HCT116 (cell line): ENCODE measurements around the gene HSPA12A. TPM values are rescaled to one million over a fixed set of nuclear protein-coding genes. Genes with fewer than 3 reads are reported as not detected.

Source experiments
- ATAC-seq: fragments of 200-7000 bp; cut with Tn5 transposase; 2 replicates; pipeline ENCODE4 v1.9.1; 2020; ENCODE audit warnings: mild to moderate bottlenecking, moderate library complexity
- BruUV-seq: library from RNA; stranded (reverse); fragments of 400-500 nt; replicated peaks from 2 replicates; lab custom pipeline; 2021; lab: Mats Ljungman, UMichigan
- CTCF ChIA-PET: fragments of 300-600 bp; sonication (Branson Sonifier 250); formaldehyde crosslinking; loops from one replicate; lab custom pipeline; 2021; ENCODE audit warnings: antibody characterized with exemption; lab: Charles Lee
- POLR2A ChIA-PET: fragments of 300-600, 350-600 bp; sonication (Branson Sonifier 250); formaldehyde crosslinking; loops from one replicate; lab custom pipeline; 2021; ENCODE audit warnings: antibody characterized with exemption; lab: Charles Lee
- RAD21 ChIA-PET, 2 experiments: fragments of 300-600 bp; sonication (Branson Sonifier 250); formaldehyde crosslinking; loops; one replicate each; lab custom pipeline; 2023; ENCODE audit warnings: low total read pairs in 2 of 2; ENCODE audit not compliant: uncharacterized antibody in 2 of 2, unreplicated experiment in 2 of 2, low non-redundant PET in 1 of 2; lab: Charles Lee
- DNase-seq: peaks from one replicate; pipeline ENCODE4 v3.0.0-alpha.2; 2010; ENCODE audit warnings: low read depth, low spot score
- H2AFZ ChIP-seq: fragments of 200-600 bp; shearing (Covaris generic), sonication (generic); 2 replicates; pipeline ENCODE4 v1.6.1; 2017; ENCODE audit warnings: low read depth, mixed run types, mixed read lengths, antibody characterized with exemption, low read length; ENCODE audit not compliant: poor library complexity, severe bottlenecking
- H3K27ac ChIP-seq: 2 replicates; pipeline ENCODE4 v1.5.1; 2012; ENCODE audit warnings: low read depth, low read length
- H3K27me3 ChIP-seq: fragments of 200-600 bp; sonication (generic); 2 replicates; pipeline ENCODE4 v1.6.1; 2016; ENCODE audit warnings: mixed run types, low read length, mixed read lengths; ENCODE audit not compliant: insufficient read depth
- H3K36me3 ChIP-seq, 2 experiments: fragments of 200-500 bp in 1 of 2; fragments of 200-600 bp in 1 of 2; sonication (Bioruptor generic) in 1 of 2; sonication (generic) in 1 of 2; 2 replicates each; pipeline versions ENCODE4 v1.5.1 to v1.6.1; 2014 to 2016; ENCODE audit warnings: low read length in 2 of 2, inconsistent platforms in 1 of 2, mixed read lengths in 1 of 2, mixed run types in 1 of 2; ENCODE audit not compliant: insufficient read depth in 2 of 2, control insufficient read depth in 1 of 2
- H3K4me1 ChIP-seq, 2 experiments: fragments of 200-600 bp in 1 of 2; sonication (generic) in 1 of 2; 2 replicates each; pipeline versions ENCODE4 v1.5.1 to v1.6.1; 2012 to 2017; ENCODE audit warnings: low read length in 2 of 2, inconsistent platforms in 1 of 2, mild to moderate bottlenecking in 1 of 2, mixed read lengths in 1 of 2, mixed run types in 1 of 2, moderate library complexity in 1 of 2; ENCODE audit not compliant: insufficient read depth in 2 of 2, control insufficient read depth in 1 of 2
- H3K4me2 ChIP-seq: fragments of 200-600 bp; sonication (generic); 2 replicates; pipeline ENCODE4 v1.6.1; 2017; ENCODE audit warnings: mixed run types, low read length, mixed read lengths
- H3K4me3 ChIP-seq, 2 experiments: fragments of 200-600 bp in 1 of 2; sonication (generic) in 1 of 2; replicated peaks in 1 of 2; 2 replicates each; pipeline ENCODE4 v1.5.1; 2011 to 2016; ENCODE audit warnings: low read length in 2 of 2, control low read depth in 1 of 2, low read depth in 1 of 2, mild to moderate bottlenecking in 1 of 2, mixed read lengths in 1 of 2, mixed run types in 1 of 2
- H3K79me2 ChIP-seq: fragments of 200-600 bp; sonication (generic); 2 replicates; pipeline ENCODE4 v1.6.1; 2017; ENCODE audit warnings: mild to moderate bottlenecking, mixed run types, low read length, moderate library complexity, mixed read lengths; ENCODE audit not compliant: insufficient read depth
- H3K9ac ChIP-seq: fragments of 200-600 bp; sonication (generic); 2 replicates; pipeline ENCODE4 v1.6.1; 2016; ENCODE audit warnings: low read length, mixed read lengths
- H3K9me2 ChIP-seq: fragments of 200-600 bp; sonication (generic), shearing (Covaris generic); 2 replicates; pipeline ENCODE4 v1.6.1; 2017; ENCODE audit warnings: mixed run types, mild to moderate bottlenecking, moderate library complexity; ENCODE audit not compliant: insufficient read depth
- H3K9me3 ChIP-seq, 2 experiments: fragments of 200-500 bp in 1 of 2; fragments of 200-600 bp in 1 of 2; sonication (Bioruptor generic) in 1 of 2; sonication (generic) in 1 of 2; 2 replicates each; pipeline ENCODE4 v1.6.1; 2014 to 2017; ENCODE audit warnings: low read length in 2 of 2, mixed read lengths in 2 of 2, inconsistent platforms in 1 of 2, low read depth in 1 of 2, mild to moderate bottlenecking in 1 of 2, mixed run types in 1 of 2, moderate library complexity in 1 of 2; ENCODE audit not compliant: control insufficient read depth in 1 of 2, insufficient read depth in 1 of 2
- H4K20me1 ChIP-seq: fragments of 200-600 bp; sonication (generic), shearing (Covaris generic); 2 replicates; pipeline ENCODE4 v1.6.1; 2017; ENCODE audit warnings: mixed run types, mild to moderate bottlenecking, moderate library complexity; ENCODE audit not compliant: insufficient read depth
- SIN3A ChIP-seq: IDR thresholded peaks from 2 replicates; pipeline ENCODE4 v1.6.1; 2012; ENCODE audit warnings: low read depth
- SP1 ChIP-seq: IDR thresholded peaks from 2 replicates; pipeline ENCODE4 v1.6.1; 2012; ENCODE audit warnings: low read depth
- TCF7L2 ChIP-seq: IDR thresholded peaks from 2 replicates; pipeline ENCODE4 v1.7.0; 2011; ENCODE audit warnings: borderline replicate concordance, inconsistent platforms; ENCODE audit not compliant: insufficient read depth, insufficient read length; ENCODE audit errors: extremely low read depth
- YY1 ChIP-seq: IDR thresholded peaks from 2 replicates; pipeline ENCODE4 v1.6.1; 2011; ENCODE audit warnings: low read length, low read depth, moderate library complexity, mild to moderate bottlenecking; ENCODE audit not compliant: insufficient replicate concordance; ENCODE audit errors: extremely low read depth
- intact Hi-C: fragments of 100-400 bp; cut with micrococcal nuclease; formaldehyde crosslinking; loops from 2 replicates; pipeline ENCODE4 v1.10.0; 2022
- total RNA-seq: library from RNA; stranded (reverse); gene quantifications from one replicate; pipeline ENCODE4 v1.2.1, GENCODE V29; 2021; ENCODE audit not compliant: unreplicated experiment

The HSPA12A gene
- total RNA-seq, 1 experiment from 2014 or later, result 19.8 TPM

DNA sequence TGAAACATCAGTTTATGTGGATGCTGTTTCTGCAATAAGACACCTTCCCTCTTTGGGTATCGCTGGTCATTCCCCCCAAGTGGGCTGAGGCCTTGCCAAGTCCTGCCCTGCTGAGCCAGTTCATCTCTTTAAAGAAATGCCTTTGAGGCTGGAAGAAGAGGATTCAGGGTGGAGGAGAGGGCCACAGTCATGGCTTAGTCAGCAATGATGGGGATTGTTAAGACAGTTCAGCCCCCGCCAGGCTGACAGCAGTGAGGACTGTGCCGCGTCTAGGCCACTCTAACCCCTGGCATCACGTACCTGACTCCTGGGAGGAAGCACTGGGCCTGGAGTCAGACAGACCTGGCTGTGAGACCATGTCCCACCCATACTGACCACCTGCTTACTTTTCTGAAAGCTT, 73.3 kb downstream of the HSPA12A start:
- no peak overlapping the region for H3K9ac ChIP-seq
- CTCF ChIA-PET, result no interaction called here
- BruUV-seq, result no TSS peak

DNA sequence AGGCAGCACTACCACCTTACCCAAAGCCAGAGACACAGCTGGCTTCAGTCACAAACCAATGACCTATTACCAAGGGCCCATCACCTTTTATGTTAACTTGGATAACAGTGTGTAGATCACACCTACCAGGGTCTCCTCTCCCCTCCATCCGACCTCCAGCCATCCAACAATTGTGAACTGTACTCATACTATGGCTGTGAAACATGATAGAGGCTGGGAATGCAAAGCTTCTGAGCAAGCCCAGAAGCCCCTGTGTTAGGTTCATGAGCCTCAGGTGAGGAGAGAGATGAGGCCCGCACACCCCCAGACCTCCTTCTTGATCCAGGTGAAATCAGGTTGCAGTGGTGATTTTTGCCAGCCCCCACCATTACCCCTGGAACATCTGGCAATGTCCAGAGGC, 73.9 kb downstream of the HSPA12A start:
- Histone ChIP-seq H3K27ac (no peak overlapping the region), H4K20me1 (no peaks in the 10 kb centered on the region), H3K36me3 (no peaks in the 10 kb centered on the region), H3K4me1 (peaks cover 0 to 12% of the 10 kb centered on the region in 2 experiments; a peak in 1 of 4 replicates), H2AFZ (no peak overlapping the region), H3K27me3 (no peaks in the 10 kb centered on the region), H3K9ac (no peak overlapping the region), H3K79me2 (no peaks in the 10 kb centered on the region), H3K9me3 (no peaks in the 10 kb centered on the region), H3K4me2 (no peak overlapping the region), H3K9me2 (no peaks in the 10 kb centered on the region)
- intact Hi-C loops, result no loop called here
- CTCF ChIA-PET, result no interaction called here
- no TSS peak for BruUV-seq
- POLR2A ChIA-PET, result no interaction called here
- DNase-seq, result no peak
- no peak for ATAC-seq
- RAD21 ChIA-PET, result no interaction called here
- TF ChIP-seq YY1, result no peak
- TF ChIP-seq, all 23 proteins: peak for 0
- H3K4me3 ChIP-seq, result no peak overlapping the region

More for the DNA sequence above, 73.3 kb downstream of the HSPA12A start:
- ChIA-PET POLR2A (no interaction called here), RAD21 (no interaction called here)
- Histone ChIP-seq H2AFZ (no peak overlapping the region), H3K79me2 (no peaks in the 10 kb centered on the region), H3K4me1 (peaks cover 0 to 12% of the 10 kb centered on the region in 2 experiments; a peak in 1 of 4 replicates), H3K27ac (no peak overlapping the region), H3K27me3 (no peaks in the 10 kb centered on the region), H3K36me3 (no peaks in the 10 kb centered on the region), H4K20me1 (no peaks in the 10 kb centered on the region), H3K4me3 (no peak overlapping the region), H3K4me2 (no peak overlapping the region), H3K9me3 (no peaks in the 10 kb centered on the region), H3K9me2 (no peaks in the 10 kb centered on the region)
- no peak for ATAC-seq
- no peak for DNase-seq
- no peak for TF ChIP-seq TCF7L2
- no peak for TF ChIP-seq SIN3A
- TF ChIP-seq SP1, result no peak
- intact Hi-C loops, result no loop called here
